GM20431 (cell line): ENCODE measurements around the gene RPL6.

Experiments used
- in situ Hi-C: fragments of 300-500 bp; cut with MseI, MboI; formaldehyde crosslinking; loops from one replicate; pipeline ENCODE4 v1.15.0; 2020; ENCODE audit warnings: low sequenced_read_pairs; ENCODE audit not compliant: unreplicated experiment

Gene RPL6

GRCh38 chr12:112381883-112382796 lies 27.3 kb downstream of the RPL6 start, which contains the start of gene HECTD4:
TSS of gene HECTD4 (minus strand) at chr12:112382431. CDS start at chr12:112382128, 303 bp downstream.
- in situ Hi-C loops, result loop anchor here (25.0 kb wide), 1 partner anchor 195 kb away; no protein-coding TSS in a partner anchor

GRCh38 chr12:112381406-112381882 lies 28.0 kb downstream of the RPL6 start:
- in situ Hi-C loops, result loop anchor here (25.0 kb wide), 1 partner anchor 194 kb away; no protein-coding TSS in a partner anchor

GRCh38 chr12:112380663-112381405 lies 28.6 kb downstream of the RPL6 start:
- in situ Hi-C loops, result loop anchor here (25.0 kb wide), 1 partner anchor 194 kb away; no protein-coding TSS in a partner anchor

- in situ Hi-C loops, result loop anchor here (25.0 kb wide), 1 partner anchor 188 kb away; no protein-coding TSS in a partner anchor
These were observed 34.3 kb downstream of the RPL6 start for GRCh38 chr12:112375105-112375504.

- in situ Hi-C loops, result no loop called here
These were observed 35.2 kb downstream of the RPL6 start for GRCh38 chr12:112374166-112374740.

GRCh38 chr12:112370868-112371510 lies 38.4 kb downstream of the RPL6 start:
- in situ Hi-C loops, result no loop called here

GRCh38 chr12:112370199-112370598 lies 39.2 kb downstream of the RPL6 start:
- in situ Hi-C loops, result no loop called here

- in situ Hi-C loops, result no loop called here
These were observed 40.5 kb downstream of the RPL6 start for GRCh38 chr12:112368856-112369255.

- in situ Hi-C loops, result no loop called here
These were observed 41.4 kb downstream of the RPL6 start for GRCh38 chr12:112367965-112368364.

GRCh38 chr12:112362310-112362709 lies 47.1 kb downstream of the RPL6 start:
- in situ Hi-C loops, result no loop called here

- in situ Hi-C loops, result no loop called here
These were observed 48.1 kb downstream of the RPL6 start for GRCh38 chr12:112361271-112361670.

- in situ Hi-C loops, result no loop called here
These were observed 50.1 kb downstream of the RPL6 start for GRCh38 chr12:112359290-112359689.

- in situ Hi-C loops, result no loop called here
These were observed 52.2 kb downstream of the RPL6 start for GRCh38 chr12:112357214-112357613.
